Colonic mucosa (tissue), 4 donors: ENCODE data around the gene SYPL1. TPM values are rescaled to one million over a fixed set of nuclear protein-coding genes. Genes with fewer than 3 reads are reported as not detected.

Experiments used
- DNase-seq: peaks from one replicate; pipeline ENCODE4 v3.0.0-alpha.2; 2020
- H3K27ac ChIP-seq: fragments of 200-600 bp; one replicate; pipeline ENCODE4 v1.8.0; 2021
- H3K27me3 ChIP-seq: fragments of 200-600 bp; one replicate; pipeline ENCODE4 v1.8.0; 2021
- H3K36me3 ChIP-seq: fragments of 200-600 bp; one replicate; pipeline ENCODE4 v1.8.0; 2021
- H3K4me1 ChIP-seq: fragments of 200-600 bp; one replicate; pipeline ENCODE4 v1.8.0; 2021; ENCODE audit warnings: mild to moderate bottlenecking
- H3K4me3 ChIP-seq: fragments of 200-600 bp; one replicate; pipeline ENCODE4 v1.8.0; 2021
- H3K9ac ChIP-seq, 2 donors: one replicate each; pipeline ENCODE4 v1.7.0; 2013; ENCODE audit warnings: control low read depth in 2 of 2, low read depth in 2 of 2, low read length in 2 of 2
- H3K9me3 ChIP-seq: fragments of 200-600 bp; one replicate; pipeline ENCODE4 v1.8.0; 2021
- intact Hi-C: fragments of 100-400 bp; cut with DNase I; formaldehyde crosslinking; loops from one replicate; pipeline ENCODE4 v1.14.1; 2022
- total RNA-seq, 2 donors: library from RNA; stranded (reverse); fragmentation: NEBNext Ultra II Directional in 1 of 2; extraction: Animal tissue kit (Norgen Biotek cat#: 25700) in 1 of 2; gene quantifications; one replicate each; pipeline ENCODE4 v1.2.1, GENCODE V29; 2021
- TF ChIP-seq, protein P1 (sequence below): fragments of 200-600 bp; IDR thresholded peaks from one replicate; pipeline ENCODE4 v1.8.0; 2022; ENCODE audit warnings: antibody characterized with exemption, mild to moderate bottlenecking
- donor health status: healthy.
- donor health status: DM: no; HTN: no; CAD: no.
- donor health status: DM: no; HTN: no; CAD: no.

SYPL1 gene
- total RNA-seq, 2 donors from 2014 or later = 89.0 to 94.0 TPM

DNA sequence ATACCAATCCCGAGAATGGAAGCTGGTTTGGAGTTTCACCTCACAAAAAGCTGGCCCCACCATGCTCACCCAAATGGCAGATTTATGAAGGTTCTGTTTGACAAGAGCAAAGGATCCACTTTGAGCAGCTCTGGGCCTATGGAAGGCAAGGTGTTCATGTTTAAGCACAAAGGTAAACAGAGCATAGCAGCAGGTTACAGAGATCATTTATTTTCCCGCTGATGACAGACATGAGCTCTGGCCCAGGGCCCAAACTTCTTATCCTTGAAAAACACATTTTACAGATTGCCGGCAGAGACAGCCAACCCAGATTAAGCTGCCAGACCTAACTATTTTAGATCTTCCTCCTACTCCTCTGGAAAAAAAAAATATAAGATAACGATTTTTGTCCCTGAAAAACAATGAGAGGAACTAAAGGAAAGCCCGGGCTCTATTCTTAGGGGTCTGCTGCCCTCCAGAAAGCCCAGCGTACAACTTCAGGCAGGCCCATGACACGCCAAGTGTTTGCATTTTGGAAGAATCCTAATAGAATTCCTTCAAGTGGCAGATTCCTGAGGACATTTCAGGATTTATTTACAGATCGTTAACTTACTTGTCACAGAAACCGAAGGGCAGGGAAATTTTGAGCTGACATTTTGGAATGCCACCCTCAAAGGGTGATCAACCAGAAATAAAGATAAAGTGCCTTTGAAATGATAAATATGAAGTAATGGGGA lies 40.0 kb downstream of the SYPL1 start:
- Histone ChIP-seq H3K4me1 (peaks cover 16% of the 10 kb centered on the region), H3K36me3 (no peaks in the 10 kb centered on the region), H3K4me3 (no peak overlapping the region), H3K9ac (peak overlapping the region in 1 of 2 donors; percentile 5), H3K27me3 (no peaks in the 10 kb centered on the region), H3K9me3 (no peaks in the 10 kb centered on the region), H3K27ac (peak overlapping the region; percentile 91)
- intact Hi-C loops = loop anchor here (5.0 kb wide), 1 partner anchor 40 kb away; the partner anchor contains the start of gene SYPL1
- TF ChIP-seq, protein P1, sequence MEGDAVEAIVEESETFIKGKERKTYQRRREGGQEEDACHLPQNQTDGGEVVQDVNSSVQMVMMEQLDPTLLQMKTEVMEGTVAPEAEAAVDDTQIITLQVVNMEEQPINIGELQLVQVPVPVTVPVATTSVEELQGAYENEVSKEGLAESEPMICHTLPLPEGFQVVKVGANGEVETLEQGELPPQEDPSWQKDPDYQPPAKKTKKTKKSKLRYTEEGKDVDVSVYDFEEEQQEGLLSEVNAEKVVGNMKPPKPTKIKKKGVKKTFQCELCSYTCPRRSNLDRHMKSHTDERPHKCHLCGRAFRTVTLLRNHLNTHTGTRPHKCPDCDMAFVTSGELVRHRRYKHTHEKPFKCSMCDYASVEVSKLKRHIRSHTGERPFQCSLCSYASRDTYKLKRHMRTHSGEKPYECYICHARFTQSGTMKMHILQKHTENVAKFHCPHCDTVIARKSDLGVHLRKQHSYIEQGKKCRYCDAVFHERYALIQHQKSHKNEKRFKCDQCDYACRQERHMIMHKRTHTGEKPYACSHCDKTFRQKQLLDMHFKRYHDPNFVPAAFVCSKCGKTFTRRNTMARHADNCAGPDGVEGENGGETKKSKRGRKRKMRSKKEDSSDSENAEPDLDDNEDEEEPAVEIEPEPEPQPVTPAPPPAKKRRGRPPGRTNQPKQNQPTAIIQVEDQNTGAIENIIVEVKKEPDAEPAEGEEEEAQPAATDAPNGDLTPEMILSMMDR = no peak
- peak; percentile 70 for DNase-seq

DNA sequence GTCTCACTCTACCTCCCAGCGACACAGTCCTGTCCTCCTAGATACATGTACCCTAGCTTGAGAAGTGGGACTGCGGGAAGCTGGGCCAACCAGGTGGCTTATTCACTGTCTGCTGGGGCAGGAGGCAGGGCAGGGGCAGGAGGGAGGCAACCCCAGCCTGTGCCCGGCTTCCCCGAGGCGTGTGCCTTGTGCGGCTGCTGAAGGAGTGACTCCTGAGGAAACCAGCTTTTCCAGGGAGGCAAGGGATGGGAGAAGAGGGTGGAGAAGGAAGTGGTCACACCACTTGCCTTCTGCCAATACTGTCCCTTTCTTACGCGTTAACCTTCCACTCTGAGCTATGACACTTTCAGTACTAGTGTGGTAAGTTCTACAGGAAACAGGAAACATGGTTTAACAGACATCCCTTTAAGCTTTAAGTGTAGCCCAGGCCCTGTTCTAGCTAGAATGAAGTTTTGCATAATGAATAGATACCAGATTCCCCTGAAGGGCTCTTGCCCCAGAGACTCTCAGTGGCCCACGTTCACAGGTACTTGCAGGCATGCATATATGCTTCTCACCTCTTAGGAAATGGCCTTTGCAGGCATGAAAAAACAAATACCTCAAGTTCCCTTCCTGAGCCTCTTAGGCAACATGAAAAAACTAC lies 40.6 kb downstream of the SYPL1 start:
- Histone ChIP-seq H3K9me3 (no peaks in the 10 kb centered on the region), H3K27me3 (no peaks in the 10 kb centered on the region), H3K4me3 (no peak overlapping the region), H3K36me3 (no peaks in the 10 kb centered on the region), H3K9ac (peak overlapping the region in 1 of 2 donors; percentile 5), H3K4me1 (peaks cover 16% of the 10 kb centered on the region), H3K27ac (peak overlapping the region; percentile 91)
- TF ChIP-seq, protein P1 = no peak
- DNase-seq = peak; percentile 85
- intact Hi-C loops = loop anchor here (5.0 kb wide), 1 partner anchor 41 kb away; the partner anchor contains the start of gene SYPL1

DNA sequence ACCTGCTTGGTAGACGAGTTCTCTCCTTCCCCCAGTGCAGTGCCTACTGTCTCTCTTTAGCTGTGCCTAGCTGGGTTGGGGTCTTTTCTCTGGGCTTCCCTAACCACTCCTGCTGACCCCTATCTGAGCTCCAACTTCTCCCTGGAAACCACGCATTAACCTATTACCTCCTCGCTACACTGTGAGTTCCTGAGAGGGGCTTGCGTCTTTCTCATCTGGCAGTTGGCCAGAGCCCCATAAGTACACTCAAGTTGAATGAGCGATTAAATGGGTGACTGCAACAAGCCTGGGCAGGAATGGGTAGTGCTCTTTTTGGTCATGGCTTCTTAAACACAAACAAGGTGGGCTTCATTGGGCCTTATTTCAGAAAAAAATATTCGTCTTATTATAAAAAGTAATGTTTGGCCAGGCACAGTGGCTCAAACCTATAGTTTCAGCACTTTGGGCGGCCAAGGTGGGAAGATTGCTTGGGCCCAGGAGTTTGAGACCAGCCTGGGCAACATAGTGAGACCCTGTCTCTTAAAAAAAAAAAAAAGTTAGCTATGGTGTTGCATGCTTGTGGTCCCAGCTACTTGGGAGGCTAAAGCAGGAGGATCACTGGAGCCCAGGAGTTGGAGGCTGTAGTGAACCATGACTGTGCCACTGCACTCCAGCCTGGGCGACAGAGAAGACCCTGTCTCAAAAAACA lies 41.4 kb downstream of the SYPL1 start:
- peak overlapping the region; percentile 91 for H3K27ac ChIP-seq
- H3K4me1 ChIP-seq = peaks cover 16% of the 10 kb centered on the region

DNA sequence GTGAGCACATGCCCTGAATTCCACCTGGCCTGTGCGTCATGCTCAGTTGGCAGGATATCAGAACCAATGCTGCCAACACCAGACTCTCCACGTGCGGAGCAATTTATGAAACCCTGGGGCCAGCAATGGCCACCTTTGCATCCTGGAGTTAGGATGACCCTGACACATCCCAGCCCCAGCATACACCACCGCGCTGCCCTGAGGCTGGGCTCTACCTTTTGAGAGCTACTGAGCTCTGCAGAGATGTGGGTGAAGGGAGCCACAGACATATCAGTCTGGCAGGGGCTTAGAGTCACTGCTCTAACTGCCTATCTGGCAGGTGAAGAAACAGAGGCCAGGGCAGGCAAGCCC lies 41.9 kb downstream of the SYPL1 start:
- peaks cover 16% of the 10 kb centered on the region for H3K4me1 ChIP-seq
- H3K4me3 ChIP-seq = no peak overlapping the region
- no peaks in the 10 kb centered on the region for H3K27me3 ChIP-seq
- H3K36me3 ChIP-seq = no peaks in the 10 kb centered on the region
- no peaks in the 10 kb centered on the region for H3K9me3 ChIP-seq
- H3K9ac ChIP-seq = no peak overlapping the region
- TF ChIP-seq, protein P1 = no peak
- no peak for DNase-seq
- intact Hi-C loops = loop anchor here (5.0 kb wide), 1 partner anchor 42 kb away; the partner anchor contains the start of gene SYPL1
- no peak overlapping the region for H3K27ac ChIP-seq

More for the DNA sequence above, 41.4 kb downstream of the SYPL1 start:
- TF ChIP-seq, protein P1 = no peak
- Histone ChIP-seq H3K27me3 (no peaks in the 10 kb centered on the region), H3K9me3 (no peaks in the 10 kb centered on the region), H3K4me3 (no peak overlapping the region), H3K9ac (peak overlapping the region in 1 of 2 donors; percentile 5), H3K36me3 (no peaks in the 10 kb centered on the region)
- no peak for DNase-seq
- intact Hi-C loops = loop anchor here (5.0 kb wide), 1 partner anchor 42 kb away; the partner anchor contains the start of gene SYPL1

DNA sequence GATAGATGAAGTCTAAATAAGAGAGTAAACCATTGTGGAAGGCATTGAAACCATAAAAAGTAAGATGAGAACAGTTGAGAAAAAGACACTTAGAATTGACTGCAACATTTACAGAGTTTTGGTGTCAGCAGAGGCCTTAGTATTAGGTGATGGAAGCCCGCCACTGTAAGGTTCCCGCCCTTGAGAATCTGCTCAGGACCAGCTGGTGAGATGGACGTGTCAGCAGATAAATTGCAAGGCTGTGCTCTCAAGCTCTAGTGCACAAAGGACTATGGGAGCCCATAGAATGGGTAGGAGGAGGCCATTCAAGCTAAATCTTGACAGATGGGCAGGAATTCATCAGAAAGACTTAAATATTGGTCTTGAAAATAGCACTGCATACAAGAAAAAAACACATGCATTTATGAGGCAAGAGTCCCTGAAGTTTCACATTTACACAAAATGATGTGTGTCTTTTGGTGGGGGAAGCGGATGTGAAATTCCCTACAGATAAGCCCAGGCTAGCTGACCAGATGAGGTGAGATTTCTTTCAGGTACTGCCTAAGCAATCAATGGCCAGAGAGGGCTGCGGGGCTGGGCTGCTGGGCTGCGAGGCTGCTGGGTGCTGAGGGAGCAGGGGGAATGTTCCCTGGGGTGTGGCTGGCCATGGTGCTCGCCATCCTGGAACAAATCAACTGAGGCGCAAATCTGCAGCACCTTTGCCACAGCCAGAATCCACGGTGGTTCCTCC lies 42.5 kb downstream of the SYPL1 start:
- Histone ChIP-seq H3K27me3 (no peaks in the 10 kb centered on the region), H3K36me3 (no peaks in the 10 kb centered on the region), H3K9me3 (no peaks in the 10 kb centered on the region), H3K4me3 (no peak overlapping the region), H3K4me1 (peaks cover 18% of the 10 kb centered on the region), H3K27ac (no peak overlapping the region), H3K9ac (no peak overlapping the region)
- TF ChIP-seq, protein P1 = no peak
- intact Hi-C loops = loop anchor here (5.0 kb wide), 1 partner anchor 43 kb away; the partner anchor contains the start of gene SYPL1
- DNase-seq = no peak
